GM12872 (cell line): Measurements from ENCODE around the gene TMEM174.

Experiments
- TF ChIP-seq, protein P1 (sequence below): IDR thresholded peaks from 3 replicates; pipeline ENCODE4 v1.5.1; 2011; ENCODE audit warnings: low read depth, mild to moderate bottlenecking, low read length, moderate library complexity; ENCODE audit not compliant: insufficient read depth

The TMEM174 gene

GRCh38 chr5:73205305-73205704, 32.3 kb downstream of the TMEM174 start:
- TF ChIP-seq, protein P1, sequence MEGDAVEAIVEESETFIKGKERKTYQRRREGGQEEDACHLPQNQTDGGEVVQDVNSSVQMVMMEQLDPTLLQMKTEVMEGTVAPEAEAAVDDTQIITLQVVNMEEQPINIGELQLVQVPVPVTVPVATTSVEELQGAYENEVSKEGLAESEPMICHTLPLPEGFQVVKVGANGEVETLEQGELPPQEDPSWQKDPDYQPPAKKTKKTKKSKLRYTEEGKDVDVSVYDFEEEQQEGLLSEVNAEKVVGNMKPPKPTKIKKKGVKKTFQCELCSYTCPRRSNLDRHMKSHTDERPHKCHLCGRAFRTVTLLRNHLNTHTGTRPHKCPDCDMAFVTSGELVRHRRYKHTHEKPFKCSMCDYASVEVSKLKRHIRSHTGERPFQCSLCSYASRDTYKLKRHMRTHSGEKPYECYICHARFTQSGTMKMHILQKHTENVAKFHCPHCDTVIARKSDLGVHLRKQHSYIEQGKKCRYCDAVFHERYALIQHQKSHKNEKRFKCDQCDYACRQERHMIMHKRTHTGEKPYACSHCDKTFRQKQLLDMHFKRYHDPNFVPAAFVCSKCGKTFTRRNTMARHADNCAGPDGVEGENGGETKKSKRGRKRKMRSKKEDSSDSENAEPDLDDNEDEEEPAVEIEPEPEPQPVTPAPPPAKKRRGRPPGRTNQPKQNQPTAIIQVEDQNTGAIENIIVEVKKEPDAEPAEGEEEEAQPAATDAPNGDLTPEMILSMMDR: no peak

- TF ChIP-seq, protein P1: no peak
Measured at GRCh38 chr5:73213566-73213998, 40.6 kb downstream of the TMEM174 start.

GRCh38 chr5:73214306-73214705, 41.3 kb downstream of the TMEM174 start:
- TF ChIP-seq, protein P1: no peak

DNA sequence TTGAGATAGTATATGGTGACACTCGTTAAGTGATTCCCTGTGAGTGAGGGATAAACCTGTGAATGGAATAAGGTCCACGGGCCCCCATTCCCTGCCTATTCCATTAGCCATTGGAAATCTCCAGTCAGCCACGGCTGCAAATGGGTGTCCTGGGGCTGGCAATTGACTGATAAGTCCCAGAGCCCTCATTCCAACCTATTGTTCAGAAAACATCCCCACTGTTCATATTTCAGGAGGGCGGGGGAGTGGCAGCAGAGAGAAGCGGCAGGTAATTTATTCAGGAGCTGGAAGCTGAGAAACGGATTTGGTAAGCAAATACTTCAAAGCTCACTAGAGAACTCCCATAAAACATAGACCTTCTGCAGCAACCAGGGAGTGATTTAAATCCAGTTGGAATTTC, 42.0 kb downstream of the TMEM174 start:
- TF ChIP-seq, protein P1: no peak

- TF ChIP-seq, protein P1: no peak
Measured at GRCh38 chr5:73215531-73215890, 42.5 kb downstream of the TMEM174 start.

- TF ChIP-seq, protein P1: peak; percentile 36; the same call in 1 of the 3 replicates
Measured at GRCh38 chr5:73215891-73216610, 43.1 kb downstream of the TMEM174 start.

- TF ChIP-seq, protein P1: no peak
Measured at GRCh38 chr5:73218552-73219171, 45.7 kb downstream of the TMEM174 start.
